Measurements from ENCODE around the gene POLDIP2. TPM values are rescaled to one million over a fixed set of nuclear protein-coding genes. Genes with fewer than 3 reads are reported as not detected.
"Not testable (repeated sequence)": the region's sequence is repeated elsewhere in the genome, so short reads cannot be mapped to it uniquely, and the experiment has no call there.

Gene POLDIP2
- total RNA-seq, 1 donor, result 26.6 TPM

- peaks cover 8% of the 10 kb centered on the region for H3K4me1 ChIP-seq (ENCODE audit: insufficient read depth, low read length)
- no peak overlapping the region for H3K4me3 ChIP-seq (ENCODE audit: low read length)
- H3K27me3 ChIP-seq (ENCODE audit: insufficient read depth, low read length), result no peaks in the 10 kb centered on the region
- no peaks in the 10 kb centered on the region for H3K9me3 ChIP-seq (ENCODE audit: low read depth, low read length)
Observed at GRCh38 chr17:28341516-28341915, 15.8 kb downstream of the POLDIP2 start.

- Histone ChIP-seq H3K27me3 (ENCODE audit: insufficient read depth, low read length) (no peaks in the 10 kb centered on the region), H3K4me1 (ENCODE audit: insufficient read depth, low read length) (peaks cover 14% of the 10 kb centered on the region), H3K4me3 (ENCODE audit: low read length) (no peak overlapping the region), H3K9me3 (ENCODE audit: low read depth, low read length) (no peaks in the 10 kb centered on the region)
Observed at GRCh38 chr17:28340374-28340773, 17.0 kb downstream of the POLDIP2 start.

- Histone ChIP-seq H3K4me3 (ENCODE audit: low read length) (no peak overlapping the region), H3K9me3 (ENCODE audit: low read depth, low read length) (no peaks in the 10 kb centered on the region), H3K27me3 (ENCODE audit: insufficient read depth, low read length) (no peaks in the 10 kb centered on the region), H3K4me1 (ENCODE audit: insufficient read depth, low read length) (peaks cover 20% of the 10 kb centered on the region)
Observed at GRCh38 chr17:28339431-28339830, 17.9 kb downstream of the POLDIP2 start.

- H3K4me1 ChIP-seq (ENCODE audit: insufficient read depth, low read length), result peaks cover 26% of the 10 kb centered on the region
- not testable (repeated sequence) for H3K27me3 ChIP-seq (ENCODE audit: insufficient read depth, low read length); H3K4me3 ChIP-seq (ENCODE audit: low read length); H3K9me3 ChIP-seq (ENCODE audit: low read depth, low read length)
Observed at GRCh38 chr17:28338769-28339212, 18.5 kb downstream of the POLDIP2 start.

- peaks cover 32% of the 10 kb centered on the region for H3K4me1 ChIP-seq (ENCODE audit: insufficient read depth, low read length)
Observed at GRCh38 chr17:28338056-28338768, 19.1 kb downstream of the POLDIP2 start.

GRCh38 chr17:28335959-28336871, 21.1 kb downstream of the POLDIP2 start:
- H3K4me3 ChIP-seq (ENCODE audit: low read length), result peak overlapping the region; percentile 53
- H3K4me1 ChIP-seq (ENCODE audit: insufficient read depth, low read length), result peaks cover 34% of the 10 kb centered on the region
- no peaks in the 10 kb centered on the region for H3K9me3 ChIP-seq (ENCODE audit: low read depth, low read length)
- H3K27me3 ChIP-seq (ENCODE audit: insufficient read depth, low read length), result no peaks in the 10 kb centered on the region

More at GRCh38 chr17:28338056-28338768, 19.1 kb downstream of the POLDIP2 start:
- no peak overlapping the region for H3K4me3 ChIP-seq (ENCODE audit: low read length)
- no peaks in the 10 kb centered on the region for H3K9me3 ChIP-seq (ENCODE audit: low read depth, low read length)
- no peaks in the 10 kb centered on the region for H3K27me3 ChIP-seq (ENCODE audit: insufficient read depth, low read length)

- H3K9me3 ChIP-seq (ENCODE audit: low read depth, low read length), result no peaks in the 10 kb centered on the region
- H3K4me3 ChIP-seq (ENCODE audit: low read length), result peak within 1 kb of the TSS; percentile 53
- H3K27me3 ChIP-seq (ENCODE audit: insufficient read depth, low read length), result no peaks in the 10 kb centered on the region
- peaks cover 34% of the 10 kb centered on the region for H3K4me1 ChIP-seq (ENCODE audit: insufficient read depth, low read length)
Observed at GRCh38 chr17:28335201-28335958, 21.9 kb downstream of the POLDIP2 start, which contains the start of the genes IFT20 and TNFAIP1. IFT20 (minus strand) TSS chr17:28335472; CDS start chr17:28331985, 3,487 bp downstream. TNFAIP1 (plus strand) TSS chr17:28335761; CDS start chr17:28339522, 3,761 bp downstream.

GRCh38 chr17:28334666-28335200, 22.6 kb downstream of the POLDIP2 start:
- Histone ChIP-seq H3K9me3 (ENCODE audit: low read depth, low read length) (no peaks in the 10 kb centered on the region), H3K27me3 (ENCODE audit: insufficient read depth, low read length) (no peaks in the 10 kb centered on the region), H3K4me3 (ENCODE audit: low read length) (peak overlapping the region; percentile 53), H3K4me1 (ENCODE audit: insufficient read depth, low read length) (peaks cover 34% of the 10 kb centered on the region)

- Histone ChIP-seq H3K4me3 (ENCODE audit: low read length) (peak overlapping the region; percentile 53), H3K4me1 (ENCODE audit: insufficient read depth, low read length) (peaks cover 34% of the 10 kb centered on the region), H3K9me3 (ENCODE audit: low read depth, low read length) (no peaks in the 10 kb centered on the region), H3K27me3 (ENCODE audit: insufficient read depth, low read length) (no peaks in the 10 kb centered on the region)
Observed at GRCh38 chr17:28334171-28334570, 23.2 kb downstream of the POLDIP2 start.

- no peak overlapping the region for H3K4me3 ChIP-seq (ENCODE audit: low read length)
- H3K9me3 ChIP-seq (ENCODE audit: low read depth, low read length), result no peaks in the 10 kb centered on the region
- no peaks in the 10 kb centered on the region for H3K27me3 ChIP-seq (ENCODE audit: insufficient read depth, low read length)
- H3K4me1 ChIP-seq (ENCODE audit: insufficient read depth, low read length), result peaks cover 34% of the 10 kb centered on the region
Observed at GRCh38 chr17:28333083-28333746, 24.1 kb downstream of the POLDIP2 start.

- Histone ChIP-seq H3K4me3 (ENCODE audit: low read length) (no peak overlapping the region), H3K9me3 (ENCODE audit: low read depth, low read length) (no peaks in the 10 kb centered on the region), H3K27me3 (ENCODE audit: insufficient read depth, low read length) (no peaks in the 10 kb centered on the region), H3K4me1 (ENCODE audit: insufficient read depth, low read length) (peaks cover 31% of the 10 kb centered on the region)
Observed at GRCh38 chr17:28331891-28332420, 25.4 kb downstream of the POLDIP2 start.

GRCh38 chr17:28330671-28331070, 26.7 kb downstream of the POLDIP2 start:
- H3K9me3 ChIP-seq (ENCODE audit: low read depth, low read length), result no peaks in the 10 kb centered on the region
- H3K4me1 ChIP-seq (ENCODE audit: insufficient read depth, low read length), result peaks cover 20% of the 10 kb centered on the region
- no peak overlapping the region for H3K4me3 ChIP-seq (ENCODE audit: low read length)
- no peaks in the 10 kb centered on the region for H3K27me3 ChIP-seq (ENCODE audit: insufficient read depth, low read length)

- Histone ChIP-seq H3K9me3 (ENCODE audit: low read depth, low read length) (no peaks in the 10 kb centered on the region), H3K4me3 (ENCODE audit: low read length) (no peak overlapping the region), H3K27me3 (ENCODE audit: insufficient read depth, low read length) (no peaks in the 10 kb centered on the region), H3K4me1 (ENCODE audit: insufficient read depth, low read length) (peaks cover 16% of the 10 kb centered on the region)
Observed at GRCh38 chr17:28328325-28328724, 29.0 kb downstream of the POLDIP2 start.

GRCh38 chr17:28327709-28328108, 29.6 kb downstream of the POLDIP2 start:
- no peak overlapping the region for H3K4me3 ChIP-seq (ENCODE audit: low read length)
- no peaks in the 10 kb centered on the region for H3K9me3 ChIP-seq (ENCODE audit: low read depth, low read length)
- H3K4me1 ChIP-seq (ENCODE audit: insufficient read depth, low read length), result peaks cover 12% of the 10 kb centered on the region
- H3K27me3 ChIP-seq (ENCODE audit: insufficient read depth, low read length), result no peaks in the 10 kb centered on the region

All from mononuclear cell (primary cell).